Keratinocyte (primary cell): Measurements from ENCODE around the gene BARX2. TPM values are rescaled to one million over a fixed set of nuclear protein-coding genes. Genes with fewer than 3 reads are reported as not detected.

ENCODE experiments used
- DNase-seq: peaks from one replicate; pipeline ENCODE4 v3.0.0-alpha.2; 2011; ENCODE audit warnings: low read depth, missing footprints, low spot score
- FAIRE-seq: peaks from 2 replicates; lab custom pipeline; 2011; peaks lifted over from hg19 to GRCh38; lab: Jason Lieb, UNC
- H2AFZ ChIP-seq: 2 replicates; pipeline ENCODE4 v1.6.0; 2012; ENCODE audit warnings: low read length, control low read depth, inconsistent platforms; ENCODE audit not compliant: control insufficient read depth
- H3K27ac ChIP-seq: 2 replicates; pipeline ENCODE4 v1.5.1; 2011; ENCODE audit warnings: low read length; ENCODE audit not compliant: control insufficient read depth, insufficient read depth
- H3K27me3 ChIP-seq: 3 replicates; pipeline ENCODE4 v1.6.0; 2011; ENCODE audit warnings: low read length; ENCODE audit not compliant: control insufficient read depth, insufficient read depth; ENCODE audit errors: extremely low read depth
- H3K36me3 ChIP-seq, 2 experiments: 2 replicates in 1 of 2; 3 replicates in 1 of 2; pipeline ENCODE4 v1.5.1; 2011; ENCODE audit warnings: low read length in 2 of 2, mild to moderate bottlenecking in 1 of 2; ENCODE audit not compliant: control insufficient read depth in 2 of 2, insufficient read depth in 2 of 2; ENCODE audit errors: extremely low read depth in 1 of 2
- H3K4me1 ChIP-seq: 3 replicates; pipeline ENCODE4 v1.5.1; 2011; ENCODE audit warnings: low read length; ENCODE audit not compliant: control insufficient read depth, insufficient read depth; ENCODE audit errors: extremely low read depth
- H3K4me2 ChIP-seq: 3 replicates; pipeline ENCODE4 v1.6.0; 2011; ENCODE audit warnings: low read depth, low read length; ENCODE audit not compliant: control insufficient read depth, insufficient read depth; ENCODE audit errors: extremely low read depth
- H3K4me3 ChIP-seq, 3 experiments: fragments of 200-600 bp in 1 of 3; sonication (generic) in 1 of 3; 2 replicates in 2 of 3; 3 replicates in 1 of 3; pipeline ENCODE4 v1.5.1; 2011 to 2016; ENCODE audit warnings: low read length in 3 of 3, mild to moderate bottlenecking in 3 of 3, control low read depth in 2 of 3, inconsistent platforms in 1 of 3, low read depth in 1 of 3, mixed read lengths in 1 of 3, mixed run types in 1 of 3, moderate library complexity in 1 of 3; ENCODE audit not compliant: control insufficient read depth in 2 of 3, insufficient read depth in 2 of 3; ENCODE audit errors: extremely low read depth in 1 of 3
- H3K79me2 ChIP-seq: 2 replicates; pipeline ENCODE4 v1.6.0; 2012; ENCODE audit warnings: low read length; ENCODE audit not compliant: control insufficient read depth, insufficient read depth
- H3K9ac ChIP-seq: 3 replicates; pipeline ENCODE4 v1.6.0; 2011; ENCODE audit warnings: low read length; ENCODE audit not compliant: control insufficient read depth, insufficient read depth; ENCODE audit errors: extremely low read depth
- H3K9me1 ChIP-seq: 3 replicates; pipeline ENCODE4 v1.6.0; 2011; ENCODE audit warnings: low read length; ENCODE audit not compliant: control insufficient read depth, insufficient read depth; ENCODE audit errors: extremely low read depth
- H3K9me3 ChIP-seq: 2 replicates; pipeline ENCODE4 v1.5.1; 2012; ENCODE audit warnings: low read depth, low read length; ENCODE audit not compliant: control insufficient read depth
- H4K20me1 ChIP-seq: 3 replicates; pipeline ENCODE4 v1.6.0; 2011; ENCODE audit warnings: low read length; ENCODE audit not compliant: control insufficient read depth, insufficient read depth; ENCODE audit errors: extremely low read depth
- EZH2 ChIP-seq: IDR thresholded peaks from one replicate; pipeline ENCODE4 v1.6.1; 2012; ENCODE audit warnings: inconsistent platforms, mild to moderate bottlenecking, low read length, moderate library complexity
- dilution Hi-C: fragments of 300-500 bp; cut with MboI; formaldehyde crosslinking; loops from one replicate; pipeline ENCODE4 v1.7.0; 2020; ENCODE audit warnings: low sequenced_read_pairs; ENCODE audit not compliant: extremely low pct_ligation_motif_present
- polyA plus RNA-seq, 5 experiments: library from polyadenylated mRNA; depleted of rRNA in 3 of 5; stranded (reverse) in 3 of 5; stranded (forward) in 1 of 5; unstranded in 1 of 5; fragments of >200 nt; gene quantifications; 1 replicate in 1 of 5; 2 replicates in 3 of 5; 3 replicates in 1 of 5; pipeline versions ENCODE4 v1.2.1 to v1.2.3, GENCODE V29; 2011 to 2012; ENCODE audit warnings: missing spikeins in 2 of 5, low read depth in 1 of 5, low replicate concordance in 1 of 5
- TF ChIP-seq, protein P1 (sequence below), 3 experiments: IDR thresholded peaks in 1 of 3; conservative IDR thresholded peaks in 1 of 3; optimal IDR thresholded peaks in 1 of 3; 2 replicates in 2 of 3; 3 replicates in 1 of 3; pipeline versions ENCODE3 to v1.5.1; 2011; ENCODE audit warnings: low read length in 3 of 3, mild to moderate bottlenecking in 3 of 3, moderate library complexity in 2 of 3, control low read depth in 1 of 3, inconsistent platforms in 1 of 3; ENCODE audit not compliant: insufficient read depth in 2 of 3; ENCODE audit errors: extremely low read depth in 1 of 3

BARX2 gene
- polyA plus RNA-seq, 1 donor (not counting 4 experiments of a cell fraction or from before 2014, with no cell fraction given): 0.87 TPM

DNA sequence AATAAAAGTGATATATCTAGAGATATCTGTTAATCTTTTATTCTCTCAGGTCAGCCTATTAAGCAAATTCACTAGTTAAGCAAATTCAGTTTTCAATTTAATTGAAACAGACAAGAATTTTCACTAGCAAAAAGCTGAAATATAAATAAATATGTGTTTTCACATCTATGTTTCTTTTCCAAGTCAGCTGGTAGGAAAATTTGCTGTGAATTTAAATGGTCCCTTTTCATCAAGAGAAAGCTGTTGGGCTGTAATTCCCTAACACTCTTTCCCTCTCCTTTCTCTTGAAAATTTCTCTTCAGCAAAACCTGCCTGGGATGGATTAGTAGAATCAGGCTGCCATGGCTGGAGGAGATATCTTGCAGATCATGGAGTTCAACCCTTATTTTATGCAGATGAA, 46.9 kb upstream of the BARX2 start:
- dilution Hi-C loops: no loop called here
- Histone ChIP-seq H3K4me2 (no peak overlapping the region), H3K9ac (no peak overlapping the region), H3K9me3 (no peaks in the 10 kb centered on the region), H4K20me1 (no peaks in the 10 kb centered on the region), H3K27me3 (no peaks in the 10 kb centered on the region), H2AFZ (no peak overlapping the region), H3K79me2 (no peaks in the 10 kb centered on the region), H3K27ac (no peak overlapping the region), H3K4me1 (peaks cover 2% of the 10 kb centered on the region), H3K4me3 (no peak overlapping the region), H3K36me3 (no peaks in the 10 kb centered on the region), H3K9me1 (no peaks in the 10 kb centered on the region)
- no peak for DNase-seq
- TF ChIP-seq, protein P1, sequence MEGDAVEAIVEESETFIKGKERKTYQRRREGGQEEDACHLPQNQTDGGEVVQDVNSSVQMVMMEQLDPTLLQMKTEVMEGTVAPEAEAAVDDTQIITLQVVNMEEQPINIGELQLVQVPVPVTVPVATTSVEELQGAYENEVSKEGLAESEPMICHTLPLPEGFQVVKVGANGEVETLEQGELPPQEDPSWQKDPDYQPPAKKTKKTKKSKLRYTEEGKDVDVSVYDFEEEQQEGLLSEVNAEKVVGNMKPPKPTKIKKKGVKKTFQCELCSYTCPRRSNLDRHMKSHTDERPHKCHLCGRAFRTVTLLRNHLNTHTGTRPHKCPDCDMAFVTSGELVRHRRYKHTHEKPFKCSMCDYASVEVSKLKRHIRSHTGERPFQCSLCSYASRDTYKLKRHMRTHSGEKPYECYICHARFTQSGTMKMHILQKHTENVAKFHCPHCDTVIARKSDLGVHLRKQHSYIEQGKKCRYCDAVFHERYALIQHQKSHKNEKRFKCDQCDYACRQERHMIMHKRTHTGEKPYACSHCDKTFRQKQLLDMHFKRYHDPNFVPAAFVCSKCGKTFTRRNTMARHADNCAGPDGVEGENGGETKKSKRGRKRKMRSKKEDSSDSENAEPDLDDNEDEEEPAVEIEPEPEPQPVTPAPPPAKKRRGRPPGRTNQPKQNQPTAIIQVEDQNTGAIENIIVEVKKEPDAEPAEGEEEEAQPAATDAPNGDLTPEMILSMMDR (optimal IDR thresholded peaks at IDR 0.05 in 1 of 3, IDR thresholded peaks at IDR 0.05 in 1 of 3, conservative IDR thresholded peaks at IDR 0.05 in 1 of 3; ENCODE audit: extremely low read depth in 1 of 3, insufficient read depth in 2 of 3, low read length in 3 of 3): no peak
- no peak for TF ChIP-seq EZH2
- FAIRE-seq: no peak

DNA sequence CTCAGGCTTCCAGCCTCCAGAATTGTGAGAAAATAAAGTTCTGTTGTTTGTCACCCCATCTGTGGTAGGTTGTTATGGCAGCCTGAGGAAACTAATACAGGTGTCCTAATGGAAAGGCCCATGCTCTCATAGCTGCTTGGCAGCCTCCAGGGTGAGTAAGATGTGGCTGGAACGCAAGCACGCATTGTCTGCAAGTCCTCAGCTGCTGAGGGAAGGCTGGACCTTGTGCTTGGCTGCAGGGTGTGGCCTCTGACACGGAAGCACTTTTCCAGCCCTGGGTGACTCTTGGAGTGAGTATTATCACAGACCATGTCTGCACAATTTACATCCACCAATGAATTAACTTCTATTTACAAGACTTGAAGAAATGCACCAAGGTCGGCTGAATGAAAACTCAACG, 44.4 kb upstream of the BARX2 start:
- dilution Hi-C loops: no loop called here
- Histone ChIP-seq H2AFZ (no peak overlapping the region), H3K9ac (no peak overlapping the region), H4K20me1 (no peaks in the 10 kb centered on the region), H3K9me1 (no peaks in the 10 kb centered on the region), H3K4me2 (no peak overlapping the region), H3K79me2 (no peaks in the 10 kb centered on the region), H3K4me1 (peaks cover 2% of the 10 kb centered on the region), H3K27me3 (no peaks in the 10 kb centered on the region), H3K27ac (no peak overlapping the region), H3K4me3 (no peak overlapping the region), H3K9me3 (no peaks in the 10 kb centered on the region), H3K36me3 (no peaks in the 10 kb centered on the region)
- TF ChIP-seq EZH2: no peak
- TF ChIP-seq, protein P1 (optimal IDR thresholded peaks at IDR 0.05 in 1 of 3, IDR thresholded peaks at IDR 0.05 in 1 of 3, conservative IDR thresholded peaks at IDR 0.05 in 1 of 3; ENCODE audit: extremely low read depth in 1 of 3, insufficient read depth in 2 of 3, low read length in 3 of 3): no peak
- FAIRE-seq (no peak), DNase-seq (no peak)
